ENCODE data around the gene SERPINE2.

- TF ChIP-seq, protein P1, sequence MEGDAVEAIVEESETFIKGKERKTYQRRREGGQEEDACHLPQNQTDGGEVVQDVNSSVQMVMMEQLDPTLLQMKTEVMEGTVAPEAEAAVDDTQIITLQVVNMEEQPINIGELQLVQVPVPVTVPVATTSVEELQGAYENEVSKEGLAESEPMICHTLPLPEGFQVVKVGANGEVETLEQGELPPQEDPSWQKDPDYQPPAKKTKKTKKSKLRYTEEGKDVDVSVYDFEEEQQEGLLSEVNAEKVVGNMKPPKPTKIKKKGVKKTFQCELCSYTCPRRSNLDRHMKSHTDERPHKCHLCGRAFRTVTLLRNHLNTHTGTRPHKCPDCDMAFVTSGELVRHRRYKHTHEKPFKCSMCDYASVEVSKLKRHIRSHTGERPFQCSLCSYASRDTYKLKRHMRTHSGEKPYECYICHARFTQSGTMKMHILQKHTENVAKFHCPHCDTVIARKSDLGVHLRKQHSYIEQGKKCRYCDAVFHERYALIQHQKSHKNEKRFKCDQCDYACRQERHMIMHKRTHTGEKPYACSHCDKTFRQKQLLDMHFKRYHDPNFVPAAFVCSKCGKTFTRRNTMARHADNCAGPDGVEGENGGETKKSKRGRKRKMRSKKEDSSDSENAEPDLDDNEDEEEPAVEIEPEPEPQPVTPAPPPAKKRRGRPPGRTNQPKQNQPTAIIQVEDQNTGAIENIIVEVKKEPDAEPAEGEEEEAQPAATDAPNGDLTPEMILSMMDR (IDR thresholded peaks at IDR 0.05) = no peak
- TF ChIP-seq POLR2A (IDR thresholded peaks at IDR 0.05) = no peak
- no peak for TF ChIP-seq EP300 (IDR thresholded peaks at IDR 0.05)
Observed at GRCh38 chr2:223956300-223956699, 82.8 kb downstream of the SERPINE2 start.

All from upper lobe of left lung (tissue), 4 donors.